HG03378 (cell line): ENCODE results near the gene AADACL2.
"Not testable (repeated sequence)": the region's sequence is repeated elsewhere in the genome, so short reads cannot be mapped to it uniquely, and the experiment has no call there.

Experiments used
- ATAC-seq: cut with Tn5 transposase; IDR thresholded peaks from one replicate; pipeline ENCODE4 v1.9.1; 2021; ENCODE audit warnings: mild to moderate bottlenecking, moderate library complexity; ENCODE audit not compliant: unreplicated experiment

Gene AADACL2

DNA sequence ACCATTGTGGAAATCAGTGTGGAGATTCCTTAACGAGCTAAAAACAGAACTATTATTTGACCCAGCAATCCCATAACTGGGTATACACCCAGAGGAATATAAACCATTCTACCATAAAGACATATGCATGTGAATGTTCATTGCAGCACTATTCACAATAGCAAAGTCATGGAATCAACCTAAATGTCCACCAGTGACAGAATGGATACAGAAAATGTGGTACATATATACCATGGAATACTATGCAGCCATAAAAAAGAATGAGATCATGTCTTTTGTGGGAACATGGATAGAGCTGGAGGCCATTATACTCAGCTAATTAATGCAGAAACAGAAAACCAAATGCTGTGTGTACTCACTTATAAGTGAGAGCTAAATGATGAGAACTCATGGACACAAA is 31.0 kb downstream of the AADACL2 start:
- not testable (repeated sequence) for ATAC-seq

DNA sequence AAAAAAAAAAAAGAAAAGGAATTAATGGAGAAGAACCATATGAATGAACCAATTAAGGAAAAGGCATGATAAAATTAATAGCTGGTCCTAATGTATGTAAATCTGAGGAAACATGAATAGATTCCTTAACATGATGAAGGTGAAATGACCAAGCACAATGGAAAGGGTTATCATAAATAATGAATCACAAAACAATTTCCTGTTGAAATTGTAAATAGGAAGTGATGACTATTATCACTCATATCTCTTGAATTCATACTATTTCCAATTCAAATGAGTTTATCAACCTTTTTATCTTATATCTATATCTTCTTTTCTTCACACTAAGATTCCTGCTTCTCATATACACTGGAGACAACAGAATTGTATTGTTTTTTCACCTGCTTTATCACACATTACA is 32.0 kb downstream of the AADACL2 start:
- no peak for ATAC-seq

DNA sequence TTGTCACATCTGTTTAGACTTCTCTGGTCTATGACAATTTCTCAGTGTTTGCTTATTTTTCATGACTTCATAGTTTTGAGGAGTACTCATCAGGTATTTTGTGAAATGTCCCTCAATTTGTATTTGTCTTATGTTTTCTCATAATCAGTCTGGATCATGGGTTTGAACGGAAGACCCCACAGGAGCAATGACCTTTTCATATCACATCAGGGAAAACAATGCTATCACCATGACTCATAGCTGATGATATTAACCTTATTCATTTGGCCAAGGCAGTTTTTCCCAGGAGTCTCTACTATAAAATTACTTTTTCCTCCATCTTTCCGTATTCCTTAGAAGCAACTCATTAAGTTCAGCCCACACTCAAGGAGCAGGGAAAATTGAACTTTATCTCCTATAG is 32.7 kb downstream of the AADACL2 start:
- no peak for ATAC-seq

DNA sequence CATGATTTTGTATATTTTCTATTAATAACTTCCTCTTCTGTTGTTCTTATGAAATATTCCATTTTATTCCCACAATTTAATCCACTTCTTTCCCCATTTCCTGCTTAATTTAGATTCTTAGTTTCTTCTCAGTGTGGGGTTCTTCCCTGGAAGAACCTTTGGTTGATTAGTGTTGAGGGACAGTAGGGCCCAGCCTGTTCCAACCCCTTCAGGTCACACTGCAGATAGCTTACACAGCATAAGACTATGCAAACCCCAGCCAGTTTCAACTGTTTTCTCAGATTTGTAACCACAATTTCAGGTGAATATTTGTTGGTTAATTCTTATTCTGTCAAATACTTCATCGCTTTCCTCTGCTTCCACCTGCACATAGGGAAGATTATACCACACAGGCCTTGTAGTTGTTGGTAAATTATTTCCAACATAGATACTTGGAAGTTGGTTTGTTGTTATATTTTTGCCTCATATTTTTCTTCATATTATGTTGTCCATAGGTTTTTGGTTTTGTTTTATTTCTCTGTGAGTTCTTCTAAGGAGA is 34.7 kb downstream of the AADACL2 start:
- no peak for ATAC-seq

GRCh38 chr3:151769175-151769574 is 35.4 kb downstream of the AADACL2 start:
- no peak for ATAC-seq

DNA sequence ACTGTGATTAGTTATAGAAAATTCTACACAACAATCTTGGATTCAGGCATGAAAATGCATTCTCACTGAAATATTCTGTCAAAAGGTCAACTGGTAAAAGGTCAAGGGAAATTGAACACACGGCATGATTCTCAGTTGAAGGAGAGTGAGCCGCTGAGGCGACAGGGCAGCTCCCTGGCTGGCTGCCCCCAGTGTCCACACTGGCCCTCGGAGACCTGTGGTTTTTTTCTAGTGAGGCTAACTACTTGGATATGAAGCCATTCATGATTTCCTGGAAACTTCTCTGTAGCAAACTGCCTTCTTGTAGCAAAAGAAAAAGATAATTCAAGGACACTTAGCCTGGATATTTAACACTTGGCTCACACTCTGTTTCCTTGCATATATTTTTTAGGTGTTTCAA is 37.2 kb downstream of the AADACL2 start:
- no peak for ATAC-seq

GRCh38 chr3:151772825-151773480 is 39.2 kb downstream of the AADACL2 start:
- ATAC-seq: no peak

DNA sequence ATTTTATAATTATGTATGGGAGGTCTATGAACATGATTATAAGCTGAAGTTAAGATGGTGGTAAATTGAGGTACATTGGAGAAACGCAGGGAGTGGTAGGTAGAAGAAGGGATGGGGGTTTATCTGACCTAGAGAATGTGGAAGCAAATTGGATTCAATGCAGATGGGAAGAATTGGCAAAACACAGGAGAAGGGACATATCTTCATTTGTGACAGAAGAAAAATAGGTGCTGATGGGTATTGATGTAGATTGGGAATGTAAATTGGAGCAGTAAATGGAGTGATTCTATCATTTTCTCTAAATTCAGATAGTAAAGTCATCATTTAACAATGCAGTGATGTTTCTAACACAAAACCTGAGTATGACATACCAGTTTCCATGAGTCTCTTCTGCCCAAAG is 40.5 kb downstream of the AADACL2 start:
- ATAC-seq: no peak

DNA sequence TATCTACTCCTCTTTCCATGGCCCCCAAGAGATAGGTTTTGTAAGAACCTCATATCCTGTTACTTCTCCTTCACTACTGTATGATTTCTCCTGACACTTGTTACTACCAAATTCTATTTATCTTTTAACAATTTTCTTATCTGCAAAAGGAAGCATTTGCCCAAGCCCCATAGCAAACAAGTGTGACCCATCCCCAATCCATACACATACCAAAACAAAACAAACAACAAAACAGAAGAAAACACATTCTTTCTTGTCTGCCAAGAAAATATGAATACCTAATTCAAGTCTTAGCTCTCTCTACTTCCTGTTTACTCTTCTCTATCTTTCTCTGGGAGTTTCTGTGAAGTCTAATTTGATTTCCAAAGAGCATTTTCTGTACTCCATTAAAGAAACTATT is 41.2 kb downstream of the AADACL2 start:
- no peak for ATAC-seq

DNA sequence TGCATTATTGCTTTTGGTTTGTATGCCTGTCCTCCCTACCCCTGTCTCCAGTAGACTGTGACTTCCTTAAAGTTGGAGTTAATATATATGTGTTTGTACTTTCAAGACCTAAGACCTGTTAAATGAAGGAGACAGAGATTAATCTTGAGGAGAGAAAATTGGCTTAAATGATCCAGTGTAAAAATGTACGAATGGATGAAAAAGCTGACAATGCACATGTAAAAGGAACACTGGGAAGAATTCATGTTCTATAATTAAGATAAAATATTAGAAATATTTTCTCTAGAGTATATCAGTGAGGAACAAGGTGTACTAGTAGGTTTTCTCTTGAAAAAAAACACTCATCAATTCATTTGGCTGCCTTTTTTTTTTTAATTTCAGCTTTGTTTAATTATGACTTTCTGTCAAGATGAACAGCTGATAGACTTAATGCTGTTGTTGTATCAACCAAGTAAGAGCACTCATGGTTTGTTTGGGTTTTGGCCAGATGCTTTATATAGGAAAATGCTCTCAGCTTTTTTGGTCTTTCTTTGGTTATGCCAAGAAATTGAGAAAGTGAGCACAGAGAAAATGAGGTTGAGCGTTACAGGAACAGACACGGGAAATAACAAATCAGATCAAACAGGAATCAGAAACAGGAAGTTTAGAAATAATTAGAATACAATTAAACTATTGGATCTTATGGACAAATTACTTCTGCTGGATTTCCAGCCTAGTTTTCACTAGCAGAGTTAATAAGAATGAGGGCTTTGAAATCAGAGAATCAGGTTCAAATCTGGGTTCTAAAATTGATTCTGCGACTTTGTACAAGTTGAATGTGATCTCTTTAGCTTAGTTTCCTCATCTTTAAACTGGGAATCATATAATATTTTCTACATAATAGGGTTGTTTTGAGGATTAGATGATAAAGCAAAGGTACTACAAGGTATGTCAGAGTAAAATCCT is 41.9 kb downstream of the AADACL2 start:
- no peak for ATAC-seq

DNA sequence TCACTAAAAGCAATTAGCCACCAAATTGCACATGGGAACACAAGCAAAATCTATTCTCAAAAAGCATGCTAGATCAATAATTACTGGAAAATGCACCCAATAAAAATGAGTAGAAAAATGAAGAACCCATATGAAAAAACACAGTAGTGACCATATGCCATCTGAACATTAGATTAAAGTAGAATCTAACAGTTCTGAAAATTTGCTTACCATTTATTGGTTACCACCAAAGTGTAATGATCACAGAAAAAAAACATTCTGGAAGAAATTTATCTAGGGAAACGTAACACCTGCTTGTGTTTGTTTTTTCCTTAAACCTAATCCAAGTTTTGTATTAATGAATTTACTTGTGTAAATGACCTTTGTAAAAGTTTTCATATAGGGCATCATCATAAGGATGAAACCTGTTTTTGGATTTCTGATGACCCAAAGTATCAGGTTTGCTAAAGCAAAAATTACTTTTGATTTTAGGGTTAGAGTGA is 42.6 kb downstream of the AADACL2 start:
- no peak for ATAC-seq

- ATAC-seq: no peak
Observed at GRCh38 chr3:151777880-151778279, 44.2 kb downstream of the AADACL2 start.

GRCh38 chr3:151787626-151788025 is 53.9 kb downstream of the AADACL2 start:
- no peak for ATAC-seq

DNA sequence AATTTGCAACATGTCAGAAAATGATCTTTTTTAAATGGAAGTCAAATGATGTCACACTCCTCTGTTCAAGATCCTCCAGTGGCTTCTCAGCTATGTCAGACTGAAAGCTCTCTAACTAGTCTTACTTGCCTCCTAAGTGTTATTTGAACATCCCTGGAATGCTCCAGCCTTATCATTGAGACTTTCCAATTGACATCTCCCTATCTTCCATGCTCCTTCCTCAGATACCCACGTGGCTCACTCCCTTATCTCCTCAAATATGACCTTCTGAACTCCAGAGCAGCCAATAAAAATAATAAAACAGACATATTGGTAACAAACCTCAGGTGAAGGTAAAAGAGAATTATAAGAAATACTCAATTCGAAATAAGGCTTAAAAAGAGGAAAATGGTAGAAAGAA is 54.7 kb downstream of the AADACL2 start:
- no peak for ATAC-seq

DNA sequence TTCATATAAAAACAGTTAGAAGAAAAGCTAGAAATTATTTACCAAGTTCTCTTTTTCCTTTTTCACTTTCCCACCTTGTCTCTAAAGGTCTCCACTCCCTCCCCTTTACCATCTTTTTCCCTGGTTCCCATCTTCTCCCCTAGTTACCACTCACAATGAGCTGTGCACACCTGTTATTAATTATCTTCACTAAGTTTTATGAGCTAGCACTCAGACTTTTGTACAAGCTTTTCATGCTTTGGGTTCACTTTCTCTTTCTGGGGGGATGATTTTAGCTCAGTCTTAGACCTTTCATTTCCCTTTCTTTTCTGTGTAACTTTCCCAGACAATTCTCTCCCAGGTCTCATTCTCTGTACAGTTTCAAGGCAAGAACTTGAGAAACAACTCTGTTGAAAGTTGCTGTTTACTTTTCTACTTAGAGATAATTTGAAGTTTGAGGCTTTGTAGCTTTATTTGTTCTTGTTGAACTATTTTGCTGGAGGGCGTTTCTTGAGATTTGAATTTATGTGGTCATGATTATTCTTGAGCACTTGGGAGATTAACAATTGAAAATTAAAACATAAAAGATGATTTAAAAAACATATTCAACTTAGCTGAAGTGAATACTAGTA is 56.2 kb downstream of the AADACL2 start:
- ATAC-seq: no peak

DNA sequence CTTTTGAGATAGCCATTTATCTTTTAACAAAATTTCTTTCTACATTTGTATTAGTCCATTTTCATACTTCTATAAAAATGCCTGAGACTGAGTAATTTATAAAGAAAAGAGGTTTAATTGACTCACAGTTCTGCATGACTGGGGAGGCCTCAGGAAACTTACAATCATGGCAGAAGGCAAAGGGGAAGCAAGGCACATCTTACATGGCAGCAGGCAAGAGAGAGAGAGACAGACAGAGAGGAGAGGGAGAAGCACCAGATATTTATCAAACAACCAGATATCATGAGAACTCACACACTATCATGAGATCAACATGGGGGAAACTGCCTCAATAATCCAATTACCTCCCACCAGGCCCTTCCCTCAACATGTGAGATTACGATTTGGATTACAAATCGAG is 57.0 kb downstream of the AADACL2 start:
- ATAC-seq: not testable (repeated sequence)

DNA sequence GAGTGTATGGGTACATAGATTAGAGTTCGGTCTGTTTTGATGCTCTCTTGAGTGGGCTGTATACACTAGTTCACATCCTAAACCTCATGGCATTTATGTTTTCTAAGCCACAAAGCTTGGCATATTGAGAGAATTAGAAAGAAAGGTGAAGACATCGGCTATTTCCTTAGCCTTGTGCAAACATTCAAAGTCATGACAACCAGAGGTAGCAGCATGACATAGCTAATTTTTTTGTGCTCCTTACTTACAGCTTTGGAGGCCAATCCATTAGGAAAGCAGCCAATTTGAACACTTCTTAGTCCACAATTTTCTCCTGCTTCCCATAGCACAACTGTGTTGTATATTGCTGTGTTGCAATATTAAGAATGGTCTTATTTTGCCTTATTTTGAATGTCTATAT is 58.7 kb downstream of the AADACL2 start:
- no peak for ATAC-seq

- ATAC-seq: no peak
Observed at GRCh38 chr3:151793636-151794035, 59.9 kb downstream of the AADACL2 start.

- ATAC-seq: no peak
Observed at GRCh38 chr3:151794080-151794479, 60.4 kb downstream of the AADACL2 start.

GRCh38 chr3:151795276-151795675 is 61.5 kb downstream of the AADACL2 start:
- no peak for ATAC-seq

GRCh38 chr3:151796105-151796680 is 62.5 kb downstream of the AADACL2 start:
- no peak for ATAC-seq
